Keratinocyte (primary cell): ENCODE data around the gene CNP. TPM values are rescaled to one million over a fixed set of nuclear protein-coding genes. Genes with fewer than 3 reads are reported as not detected.

Experiments
- DNase-seq: peaks from one replicate; pipeline ENCODE4 v3.0.0-alpha.2; 2011; ENCODE audit warnings: low read depth, missing footprints, low spot score
- FAIRE-seq: peaks from 2 replicates; lab custom pipeline; 2011; peaks lifted over from hg19 to GRCh38; lab: Jason Lieb, UNC
- H2AFZ ChIP-seq: 2 replicates; pipeline ENCODE4 v1.6.0; 2012; ENCODE audit warnings: low read length, control low read depth, inconsistent platforms; ENCODE audit not compliant: control insufficient read depth
- H3K27ac ChIP-seq: 2 replicates; pipeline ENCODE4 v1.5.1; 2011; ENCODE audit warnings: low read length; ENCODE audit not compliant: control insufficient read depth, insufficient read depth
- H3K27me3 ChIP-seq: 3 replicates; pipeline ENCODE4 v1.6.0; 2011; ENCODE audit warnings: low read length; ENCODE audit not compliant: control insufficient read depth, insufficient read depth; ENCODE audit errors: extremely low read depth
- H3K36me3 ChIP-seq, 2 experiments: 2 replicates in 1 of 2; 3 replicates in 1 of 2; pipeline ENCODE4 v1.5.1; 2011; ENCODE audit warnings: low read length in 2 of 2, mild to moderate bottlenecking in 1 of 2; ENCODE audit not compliant: control insufficient read depth in 2 of 2, insufficient read depth in 2 of 2; ENCODE audit errors: extremely low read depth in 1 of 2
- H3K4me1 ChIP-seq: 3 replicates; pipeline ENCODE4 v1.5.1; 2011; ENCODE audit warnings: low read length; ENCODE audit not compliant: control insufficient read depth, insufficient read depth; ENCODE audit errors: extremely low read depth
- H3K4me2 ChIP-seq: 3 replicates; pipeline ENCODE4 v1.6.0; 2011; ENCODE audit warnings: low read depth, low read length; ENCODE audit not compliant: control insufficient read depth, insufficient read depth; ENCODE audit errors: extremely low read depth
- H3K4me3 ChIP-seq, 3 experiments: fragments of 200-600 bp in 1 of 3; sonication (generic) in 1 of 3; 2 replicates in 2 of 3; 3 replicates in 1 of 3; pipeline ENCODE4 v1.5.1; 2011 to 2016; ENCODE audit warnings: low read length in 3 of 3, mild to moderate bottlenecking in 3 of 3, control low read depth in 2 of 3, inconsistent platforms in 1 of 3, low read depth in 1 of 3, mixed read lengths in 1 of 3, mixed run types in 1 of 3, moderate library complexity in 1 of 3; ENCODE audit not compliant: control insufficient read depth in 2 of 3, insufficient read depth in 2 of 3; ENCODE audit errors: extremely low read depth in 1 of 3
- H3K79me2 ChIP-seq: 2 replicates; pipeline ENCODE4 v1.6.0; 2012; ENCODE audit warnings: low read length; ENCODE audit not compliant: control insufficient read depth, insufficient read depth
- H3K9ac ChIP-seq: 3 replicates; pipeline ENCODE4 v1.6.0; 2011; ENCODE audit warnings: low read length; ENCODE audit not compliant: control insufficient read depth, insufficient read depth; ENCODE audit errors: extremely low read depth
- H3K9me1 ChIP-seq: 3 replicates; pipeline ENCODE4 v1.6.0; 2011; ENCODE audit warnings: low read length; ENCODE audit not compliant: control insufficient read depth, insufficient read depth; ENCODE audit errors: extremely low read depth
- H3K9me3 ChIP-seq: 2 replicates; pipeline ENCODE4 v1.5.1; 2012; ENCODE audit warnings: low read depth, low read length; ENCODE audit not compliant: control insufficient read depth
- H4K20me1 ChIP-seq: 3 replicates; pipeline ENCODE4 v1.6.0; 2011; ENCODE audit warnings: low read length; ENCODE audit not compliant: control insufficient read depth, insufficient read depth; ENCODE audit errors: extremely low read depth
- CTCF ChIP-seq, 3 experiments: IDR thresholded peaks in 1 of 3; conservative IDR thresholded peaks in 1 of 3; optimal IDR thresholded peaks in 1 of 3; 2 replicates in 2 of 3; 3 replicates in 1 of 3; pipeline versions ENCODE3 to v1.5.1; 2011; ENCODE audit warnings: low read length in 3 of 3, mild to moderate bottlenecking in 3 of 3, moderate library complexity in 2 of 3, control low read depth in 1 of 3, inconsistent platforms in 1 of 3; ENCODE audit not compliant: insufficient read depth in 2 of 3; ENCODE audit errors: extremely low read depth in 1 of 3
- EZH2 ChIP-seq: IDR thresholded peaks from one replicate; pipeline ENCODE4 v1.6.1; 2012; ENCODE audit warnings: inconsistent platforms, mild to moderate bottlenecking, low read length, moderate library complexity
- dilution Hi-C: fragments of 300-500 bp; cut with MboI; formaldehyde crosslinking; loops from one replicate; pipeline ENCODE4 v1.7.0; 2020; ENCODE audit warnings: low sequenced_read_pairs; ENCODE audit not compliant: extremely low pct_ligation_motif_present
- polyA plus RNA-seq, 5 experiments: library from polyadenylated mRNA; depleted of rRNA in 3 of 5; stranded (reverse) in 3 of 5; stranded (forward) in 1 of 5; unstranded in 1 of 5; fragments of >200 nt; gene quantifications; 1 replicate in 1 of 5; 2 replicates in 3 of 5; 3 replicates in 1 of 5; pipeline versions ENCODE4 v1.2.1 to v1.2.3, GENCODE V29; 2011 to 2012; ENCODE audit warnings: missing spikeins in 2 of 5, low read depth in 1 of 5, low replicate concordance in 1 of 5

CNP gene
- polyA plus RNA-seq, 1 donor (not counting 4 experiments of a cell fraction or from before 2014, with no cell fraction given), result 32.4 TPM

GRCh38 chr17:41957869-41958439 lies 8.6 kb upstream of the CNP start:
- H3K4me3 ChIP-seq, result no peak overlapping the region
- FAIRE-seq (no peak), DNase-seq (no peak)
- no peak overlapping the region for H3K27ac ChIP-seq
- H3K4me1 ChIP-seq, result no peaks in the 10 kb centered on the region
- H3K27me3 ChIP-seq, result peaks cover 5% of the 10 kb centered on the region
- TF ChIP-seq CTCF (optimal IDR thresholded peaks at IDR 0.05 in 1 of 3, IDR thresholded peaks at IDR 0.05 in 1 of 3, conservative IDR thresholded peaks at IDR 0.05 in 1 of 3; ENCODE audit: extremely low read depth in 1 of 3, insufficient read depth in 2 of 3, low read length in 3 of 3) (no peak), EZH2 (no peak)
- H3K36me3 ChIP-seq, result no peaks in the 10 kb centered on the region
- no peak overlapping the region for H2AFZ ChIP-seq
- H3K4me2 ChIP-seq, result no peak overlapping the region
- no peak overlapping the region for H3K9ac ChIP-seq
- H3K9me1 ChIP-seq, result no peaks in the 10 kb centered on the region
- dilution Hi-C loops, result no loop called here
- no peaks in the 10 kb centered on the region for H3K9me3 ChIP-seq
- no peaks in the 10 kb centered on the region for H4K20me1 ChIP-seq
- no peaks in the 10 kb centered on the region for H3K79me2 ChIP-seq

GRCh38 chr17:41959030-41959335 lies 7.6 kb upstream of the CNP start:
- Histone ChIP-seq H3K9me1 (no peaks in the 10 kb centered on the region), H3K27me3 (peaks cover 5% of the 10 kb centered on the region), H3K4me3 (no peak overlapping the region), H3K79me2 (no peaks in the 10 kb centered on the region), H3K9ac (no peak overlapping the region), H3K27ac (no peak overlapping the region), H2AFZ (no peak overlapping the region), H3K4me2 (no peak overlapping the region), H3K4me1 (no peaks in the 10 kb centered on the region), H3K9me3 (no peaks in the 10 kb centered on the region), H4K20me1 (no peaks in the 10 kb centered on the region), H3K36me3 (no peaks in the 10 kb centered on the region)
- FAIRE-seq, result no peak
- TF ChIP-seq EZH2 (no peak), CTCF (optimal IDR thresholded peaks at IDR 0.05 in 1 of 3, IDR thresholded peaks at IDR 0.05 in 1 of 3, conservative IDR thresholded peaks at IDR 0.05 in 1 of 3; ENCODE audit: extremely low read depth in 1 of 3, insufficient read depth in 2 of 3, low read length in 3 of 3) (no peak)
- dilution Hi-C loops, result no loop called here
- no peak for DNase-seq
